H1 (cell line): ENCODE data around the gene TTC21A. TPM values are rescaled to one million over a fixed set of nuclear protein-coding genes. Genes with fewer than 3 reads are reported as not detected.

Experiments
- BRCA1 ChIP-seq: IDR thresholded peaks from 2 replicates; pipeline ENCODE4 v1.6.1; 2012; ENCODE audit warnings: low read depth, low read length, improper control_type of control experiment
- CHD2 ChIP-seq: IDR thresholded peaks from 2 replicates; pipeline ENCODE4 v1.6.1; 2012; ENCODE audit warnings: low read length, improper control_type of control experiment
- JUN ChIP-seq: IDR thresholded peaks from 2 replicates; pipeline ENCODE4 v1.6.1; 2011; ENCODE audit warnings: low read depth, mild to moderate bottlenecking, improper control_type of control experiment, low read length
- JUND ChIP-seq: IDR thresholded peaks from 2 replicates; pipeline ENCODE4 v1.6.1; 2011; ENCODE audit warnings: mild to moderate bottlenecking, improper control_type of control experiment, low read length
- MAX ChIP-seq: IDR thresholded peaks from 2 replicates; pipeline ENCODE4 v1.6.1; 2012; ENCODE audit warnings: inconsistent platforms
- SP1 ChIP-seq: IDR thresholded peaks from 2 replicates; pipeline ENCODE4 v1.6.1; 2011; ENCODE audit warnings: low read depth, low read length
- TAF7 ChIP-seq: optimal IDR thresholded peaks from 2 replicates; pipeline ENCODE3; 2011; ENCODE audit warnings: low read depth, mild to moderate bottlenecking, inconsistent platforms, low read length, moderate library complexity, borderline replicate concordance
- polyA plus RNA-seq, 7 experiments: library from polyadenylated mRNA; depleted of rRNA in 3 of 7; stranded (reverse) in 5 of 7; unstranded in 2 of 7; fragments of >200 nt in 5 of 7; fragments of 200-250 nt in 2 of 7; gene quantifications; 1 replicate in 5 of 7; 2 replicates in 1 of 7; 4 replicates in 1 of 7; pipeline versions ENCODE4 v1.2.1 to v1.2.3, GENCODE V29; 2011 to 2013; ENCODE audit warnings: missing spikeins in 2 of 7, mixed read lengths in 2 of 7
- total RNA-seq: library from RNA; stranded (reverse); fragmentation: NEBNext Ultra II Directional; extraction: Animal tissue kit (Norgen Biotek cat#: 25700); gene quantifications from 2 replicates; pipeline ENCODE4 v1.2.1, GENCODE V29; 2021

The TTC21A gene
- total and polyA plus RNA-seq, 2 of the 8 experiments (the other 6 are each of a cell fraction or from before 2014, with no cell fraction given) = 2.3 to 2.8 TPM

GRCh38 chr3:39137435-39137936, 30.0 kb downstream of the TTC21A start (continued):
- no peak for TF ChIP-seq SP1
- TF ChIP-seq BRCA1 = no peak
- no peak for TF ChIP-seq JUND
- no peak for TF ChIP-seq MAX
- no peak for TF ChIP-seq JUN
- TF ChIP-seq CHD2 = no peak
- no peak for TF ChIP-seq TAF7
